GM18507 (cell line): ENCODE measurements around the gene TVP23A.
"Not testable (repeated sequence)": the region's sequence is repeated elsewhere in the genome, so short reads cannot be mapped to it uniquely, and the experiment has no call there.

Experiments used
- DNase-seq: peaks from one replicate; pipeline ENCODE4 v3.0.0; 2011; ENCODE audit warnings: low read depth; ENCODE audit not compliant: insufficient read length; ENCODE audit errors: extremely low spot score
- FAIRE-seq: peaks from 2 replicates; lab custom pipeline; 2011; peaks lifted over from hg19 to GRCh38; lab: Jason Lieb, UNC

Gene TVP23A

DNA sequence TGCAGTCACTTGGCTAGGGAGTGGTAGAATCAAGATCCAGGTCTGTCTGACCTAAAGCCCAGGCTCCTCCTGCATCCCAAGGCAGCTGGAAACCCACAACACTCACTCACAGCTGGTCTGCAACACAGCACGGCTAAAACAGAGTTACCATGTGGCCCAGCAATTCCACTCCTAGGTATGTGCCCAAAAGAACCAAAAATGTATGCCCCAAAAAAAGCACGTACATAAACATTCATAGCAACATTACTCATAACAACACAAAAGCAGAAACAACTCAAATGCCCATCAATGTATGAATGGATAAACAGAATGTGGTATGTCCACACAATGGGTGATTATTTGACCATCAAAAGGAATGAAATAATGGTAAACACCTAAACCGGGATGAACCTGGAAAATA lies 8.9 kb downstream of the TVP23A start:
- DNase-seq, result no peak
- no peak for FAIRE-seq

DNA sequence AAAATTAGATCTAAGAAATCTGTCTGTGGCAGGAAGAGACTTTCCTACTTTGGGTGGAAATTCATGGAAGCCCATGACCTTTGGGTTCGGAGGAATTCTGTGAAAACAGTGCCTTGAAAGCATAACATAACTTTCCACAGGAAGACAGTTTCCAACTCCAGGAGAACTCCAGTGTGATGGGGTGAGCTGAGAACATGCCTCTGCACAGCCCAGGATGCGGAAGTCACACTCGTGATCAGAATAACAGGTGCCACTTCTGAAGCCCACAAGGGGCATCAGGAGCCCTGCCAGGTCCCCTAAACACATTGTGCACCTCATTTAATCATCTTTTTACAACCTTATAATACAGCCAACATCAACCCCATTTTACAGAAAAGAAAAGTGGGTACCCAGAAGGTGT lies 9.7 kb downstream of the TVP23A start:
- FAIRE-seq (no peak), DNase-seq (no peak)

DNA sequence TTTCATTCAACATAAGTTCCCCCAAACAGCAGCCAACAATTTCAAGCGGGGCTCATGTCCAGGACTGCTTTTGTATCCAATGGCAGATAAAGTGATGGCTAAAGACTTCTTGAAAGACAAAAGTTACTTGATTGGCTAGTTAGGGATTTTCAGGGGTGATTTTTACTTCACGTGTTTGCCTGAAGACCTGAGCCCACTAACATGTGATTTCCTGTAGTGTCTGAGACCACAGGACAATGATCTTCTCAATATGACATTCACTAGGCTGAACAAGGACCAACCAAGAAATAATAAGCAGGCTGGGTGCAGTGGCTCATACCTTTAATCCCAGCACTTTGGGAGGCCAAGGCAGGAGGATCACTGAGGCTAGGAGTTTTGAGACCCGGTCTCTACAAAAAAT lies 10.4 kb downstream of the TVP23A start:
- FAIRE-seq (no peak), DNase-seq (no peak)

DNA sequence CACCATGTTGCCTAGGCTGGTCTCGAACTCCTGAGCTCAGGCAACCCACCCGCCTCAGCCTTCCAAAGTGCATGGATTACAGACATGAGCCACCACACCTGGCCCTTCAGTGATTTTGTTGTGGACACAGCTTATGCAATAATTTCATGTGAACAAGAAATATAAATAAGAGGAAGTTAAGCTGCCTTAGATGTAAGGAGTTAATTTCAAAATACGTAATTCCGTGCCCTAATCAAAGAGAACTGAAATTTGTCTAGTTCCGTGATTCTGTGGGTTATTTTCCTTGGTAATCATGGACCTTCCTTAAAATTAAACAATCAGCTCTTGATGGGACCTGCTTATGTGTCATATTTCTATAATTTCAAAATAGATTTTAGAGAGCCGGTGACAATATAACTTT lies 11.9 kb downstream of the TVP23A start:
- DNase-seq (no peak), FAIRE-seq (no peak)

DNA sequence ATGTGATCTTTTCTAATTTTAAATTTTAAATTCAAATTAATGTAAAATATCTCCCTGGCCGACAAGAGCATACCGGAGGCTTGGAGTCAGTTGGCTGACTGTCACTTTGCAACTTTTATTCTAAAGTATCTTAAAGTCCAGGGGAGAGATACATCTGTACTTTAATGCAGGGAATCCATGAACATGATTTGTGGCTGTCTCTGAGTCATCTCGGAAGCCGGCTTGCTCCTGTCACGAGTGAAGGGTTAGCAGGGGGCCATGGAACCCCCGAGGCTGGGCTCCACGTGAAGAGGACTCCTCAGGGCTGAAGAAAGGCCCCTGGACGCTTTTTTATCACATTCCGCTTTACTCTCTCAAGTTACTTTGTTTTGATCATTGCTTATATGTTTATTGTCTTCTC lies 13.3 kb downstream of the TVP23A start:
- no peak for DNase-seq
- no peak for FAIRE-seq

DNA sequence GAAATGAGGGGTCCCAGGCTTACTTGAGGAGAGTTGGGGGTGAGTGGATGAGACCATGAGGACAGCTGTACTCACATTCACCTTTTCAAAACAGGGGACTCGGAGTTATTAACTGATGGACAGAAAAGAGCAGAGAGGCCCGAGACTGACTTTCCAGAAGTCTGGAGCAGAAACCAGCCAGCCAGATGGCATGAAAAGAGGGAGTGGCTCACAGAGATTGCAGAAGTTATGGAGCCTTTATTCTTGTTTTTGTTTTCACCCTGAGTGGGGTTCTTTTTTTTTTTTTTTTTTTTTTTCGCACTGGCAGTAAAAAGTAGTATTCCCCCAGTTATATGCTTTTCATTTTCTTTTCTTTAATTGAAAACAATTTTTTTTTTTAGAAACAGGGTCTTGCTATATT lies 18.9 kb downstream of the TVP23A start:
- DNase-seq (no peak), FAIRE-seq (no peak)

DNA sequence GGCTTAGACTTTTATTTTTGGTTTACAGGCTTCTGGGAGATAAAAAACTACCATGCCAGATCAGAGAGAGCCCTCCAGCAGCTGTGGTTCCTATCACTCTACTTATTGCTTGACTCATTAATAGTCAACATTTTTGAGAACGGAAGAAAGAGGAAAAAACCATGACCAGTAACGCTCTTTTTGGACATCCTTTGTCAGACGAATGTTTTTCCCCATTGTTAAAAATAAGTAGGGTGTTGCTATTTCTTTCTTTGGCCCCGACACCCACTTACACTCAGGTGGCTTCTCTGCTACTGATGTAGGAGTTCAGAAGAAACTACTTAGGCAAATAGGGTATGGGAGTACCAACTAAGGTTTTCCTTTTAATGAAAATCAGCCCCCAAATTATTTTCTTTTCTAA lies 27.5 kb downstream of the TVP23A start:
- peak; percentile 77 for FAIRE-seq
- DNase-seq, result no peak

DNA sequence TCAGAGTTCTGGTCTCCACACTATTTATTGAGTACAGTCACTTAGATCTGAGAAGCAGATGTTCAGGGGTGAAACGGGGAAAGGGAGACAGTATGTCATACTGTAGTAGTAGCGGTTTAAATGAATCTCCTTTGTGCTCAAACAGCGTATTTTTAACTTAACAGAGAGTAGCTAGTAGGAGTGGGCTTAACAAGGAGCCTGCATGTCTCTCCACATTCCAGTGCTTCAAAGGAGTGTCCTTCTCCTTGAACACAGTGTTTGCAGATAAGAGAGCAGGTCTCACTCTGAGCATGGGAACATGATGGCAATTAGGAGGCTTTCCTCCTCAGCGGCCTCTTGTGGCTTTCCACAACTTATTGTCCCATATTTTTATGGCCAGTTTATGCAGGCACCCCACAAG lies 30.0 kb downstream of the TVP23A start:
- DNase-seq, FAIRE-seq: not testable (repeated sequence)

DNA sequence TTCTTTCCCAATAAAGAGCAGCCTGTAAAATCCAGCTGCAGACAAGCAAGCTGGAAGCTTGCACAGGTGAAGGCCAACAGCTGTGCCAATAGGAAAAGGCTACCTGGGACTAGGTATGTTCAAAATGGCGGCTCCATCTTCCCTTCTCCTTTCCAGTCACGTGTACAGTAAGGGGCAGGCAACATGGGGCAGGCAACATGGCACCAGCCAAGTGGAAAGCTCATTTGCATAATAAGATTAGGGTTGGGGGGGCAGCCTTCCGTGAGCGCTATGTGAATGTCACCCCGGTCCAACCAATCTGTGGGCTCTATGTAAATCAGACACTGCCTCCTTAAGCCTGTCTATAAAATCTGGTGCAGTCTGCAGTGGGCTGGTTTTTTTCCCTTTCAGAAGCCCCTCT lies 31.3 kb downstream of the TVP23A start:
- FAIRE-seq (peak; percentile 21), DNase-seq (no peak)

DNA sequence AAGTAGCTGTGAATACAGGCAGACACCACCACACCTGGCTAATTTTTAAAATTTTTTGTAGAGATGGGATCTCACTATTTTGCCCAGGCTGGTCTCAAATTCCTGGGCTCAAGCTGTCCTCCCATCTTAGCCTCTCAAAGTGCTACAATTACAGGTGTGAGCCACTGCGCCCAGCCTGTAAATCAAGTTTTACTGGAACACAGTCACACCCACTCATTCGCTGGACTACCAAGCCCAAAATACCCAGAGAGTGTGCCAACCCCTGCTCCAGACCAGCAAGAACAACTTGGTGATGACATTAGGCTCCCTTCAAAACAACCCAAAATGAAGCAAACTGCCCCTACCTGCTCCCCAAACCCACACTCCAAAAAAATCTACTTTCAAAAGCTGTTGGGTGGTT lies 36.0 kb downstream of the TVP23A start:
- no peak for DNase-seq
- FAIRE-seq, result no peak

DNA sequence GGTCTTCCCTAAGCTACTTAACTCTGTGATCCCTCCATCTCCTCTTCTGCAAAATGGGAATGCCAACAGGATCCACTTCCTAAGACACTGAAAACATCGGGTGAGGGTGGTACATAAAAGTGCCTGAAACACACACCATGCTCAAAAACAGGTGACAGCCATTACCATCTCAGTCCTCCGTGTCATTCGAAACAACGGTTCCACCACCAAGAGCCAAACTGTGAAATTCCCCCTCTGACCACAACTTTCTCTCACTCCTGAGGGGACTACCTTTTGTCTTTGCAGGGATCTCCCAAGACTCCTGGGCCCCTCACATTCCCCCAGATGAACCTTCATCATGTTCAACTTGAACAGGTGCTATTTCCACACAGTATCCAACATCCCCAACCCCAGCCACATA lies 38.0 kb downstream of the TVP23A start:
- FAIRE-seq, result peak; percentile 58

DNA sequence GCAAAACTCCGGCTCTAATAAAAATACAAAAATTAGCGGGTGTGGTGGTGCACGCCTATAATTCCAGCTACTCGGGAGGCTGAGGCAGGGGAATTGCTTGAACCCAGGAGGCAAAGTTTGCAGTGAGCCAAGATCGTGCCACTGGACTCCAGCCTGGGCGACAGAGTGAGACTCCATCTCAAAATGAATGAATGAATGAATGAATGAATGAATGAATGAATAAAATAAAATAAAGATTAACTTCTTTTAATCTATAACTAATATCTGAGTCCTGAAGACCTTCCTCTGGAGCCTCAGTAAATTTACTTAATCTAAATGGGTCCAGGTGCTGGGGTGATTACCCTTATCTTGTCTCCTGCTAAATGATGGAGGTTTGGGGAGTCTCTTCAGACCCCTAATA lies 38.7 kb downstream of the TVP23A start:
- FAIRE-seq, result not testable (repeated sequence)

More for the DNA sequence above, 38.0 kb downstream of the TVP23A start:
- no peak for DNase-seq

DNA sequence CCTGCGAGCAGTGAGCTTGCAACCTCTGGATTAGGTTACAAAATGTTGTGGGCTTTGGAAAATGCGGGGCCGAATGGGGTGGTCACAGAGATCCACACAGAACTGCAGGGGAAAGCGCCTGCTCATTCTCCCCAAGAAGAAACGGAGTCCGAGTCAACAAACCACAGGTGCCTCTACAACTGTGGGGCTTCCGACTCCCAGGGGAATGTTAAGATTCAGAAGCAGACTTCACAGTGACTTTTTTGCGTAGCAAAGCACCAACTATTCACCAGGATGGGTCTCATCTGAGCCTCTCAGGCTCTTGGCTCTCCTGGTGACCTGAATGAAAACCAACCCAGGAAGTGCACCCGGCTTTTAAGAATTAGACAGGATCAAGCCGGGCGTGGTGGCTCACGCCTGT lies 41.2 kb downstream of the TVP23A start:
- FAIRE-seq (no peak), DNase-seq (no peak)

More for the DNA sequence above, 38.7 kb downstream of the TVP23A start:
- not testable (repeated sequence) for DNase-seq

DNA sequence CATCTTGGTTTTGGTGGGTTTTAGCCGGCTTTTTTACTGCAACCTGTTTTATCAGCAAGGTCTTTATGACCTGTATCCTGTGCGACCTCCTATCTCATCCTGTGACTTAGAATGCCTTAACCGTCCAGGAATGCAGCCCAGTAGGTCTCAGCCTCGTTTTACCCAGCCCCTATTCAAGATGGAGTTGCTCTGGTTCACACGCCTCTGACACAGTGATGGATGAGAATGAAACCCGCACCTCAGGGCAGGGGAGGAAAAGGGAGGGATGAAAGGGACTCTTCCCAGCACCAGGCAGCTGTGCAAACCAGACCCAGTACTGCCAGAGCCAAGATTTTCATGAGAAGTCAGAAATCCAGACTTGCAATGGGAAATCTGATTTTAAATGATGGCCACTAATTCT lies 41.7 kb downstream of the TVP23A start:
- not testable (repeated sequence) for DNase-seq, FAIRE-seq

DNA sequence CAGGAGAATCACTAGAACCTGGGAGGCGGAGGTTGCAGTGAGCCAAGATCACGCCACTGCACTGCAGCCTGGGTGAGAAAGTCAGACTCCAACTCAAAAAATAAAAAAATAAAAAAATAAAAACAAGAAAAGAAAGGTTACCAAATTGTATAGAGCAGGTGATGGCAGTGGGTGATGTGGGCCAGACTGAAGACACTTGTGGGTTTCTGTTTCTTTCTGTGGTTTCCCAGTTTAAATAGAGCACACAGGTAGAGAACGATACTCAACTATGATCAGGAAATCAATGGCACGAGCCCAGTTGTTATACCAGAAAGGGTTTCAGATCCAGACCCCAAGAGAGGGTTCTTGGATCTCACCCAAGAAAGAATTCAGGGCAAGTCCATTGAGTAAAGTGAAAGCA lies 42.3 kb downstream of the TVP23A start:
- FAIRE-seq (peak; percentile 76), DNase-seq (peak; percentile 50)

DNA sequence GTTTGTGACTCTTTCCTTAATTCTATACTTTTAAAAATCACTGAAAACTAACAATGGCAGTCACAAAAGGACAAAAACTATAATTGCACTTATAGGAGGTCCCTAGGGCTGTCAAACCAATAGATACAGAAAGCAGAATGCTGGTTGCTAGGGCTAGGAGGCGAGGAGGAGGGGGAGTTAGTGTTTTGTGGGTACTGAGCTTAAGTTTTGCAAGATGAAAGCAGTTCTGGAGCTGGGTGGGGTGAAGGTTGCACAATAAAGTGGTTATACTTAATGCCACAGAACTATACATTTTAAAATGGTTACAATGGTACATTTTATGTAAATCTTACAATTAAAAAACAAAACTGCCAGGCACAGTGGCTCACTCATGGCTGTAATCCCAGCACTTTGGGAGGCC lies 47.7 kb downstream of the TVP23A start:
- no peak for FAIRE-seq
- DNase-seq, result no peak

DNA sequence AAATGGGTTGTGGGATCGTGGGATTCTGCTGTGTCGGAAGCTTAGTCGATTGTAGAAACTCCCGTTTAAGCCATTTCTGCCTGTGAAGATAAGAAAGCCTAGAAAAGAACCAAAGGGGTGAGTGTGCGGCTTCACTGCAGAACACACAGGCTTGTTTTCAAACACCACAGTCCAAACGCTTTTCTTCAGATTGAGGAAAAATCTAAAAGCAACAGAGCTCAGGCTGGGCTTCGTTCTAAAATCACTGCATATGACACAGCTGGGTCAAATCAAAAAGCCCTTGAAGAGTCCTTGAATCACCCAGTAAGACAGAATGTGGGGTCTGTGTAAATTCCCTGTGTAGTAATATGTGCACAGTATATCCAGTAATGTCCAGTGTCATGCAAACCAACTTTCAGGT lies 49.2 kb downstream of the TVP23A start:
- no peak for FAIRE-seq
- no peak for DNase-seq

DNA sequence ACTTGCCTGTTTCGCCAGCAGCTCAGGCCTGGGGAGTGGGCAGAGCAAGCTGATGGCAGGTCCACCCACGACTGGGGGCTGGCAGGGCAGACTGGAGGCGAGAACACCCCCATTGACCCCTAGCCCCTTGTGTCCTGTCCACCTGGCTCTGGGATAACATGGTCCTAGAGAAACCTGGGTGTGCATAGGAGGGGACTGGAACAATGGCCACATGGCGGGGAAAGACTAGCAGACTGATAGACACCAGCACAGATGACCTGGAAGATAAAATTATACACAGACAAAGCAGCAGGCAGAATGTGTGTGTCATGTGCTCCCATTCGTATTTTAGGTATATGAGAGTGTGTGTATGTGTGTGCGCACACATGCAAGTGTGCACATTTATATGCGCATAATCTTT lies 51.5 kb downstream of the TVP23A start:
- FAIRE-seq (no peak), DNase-seq (no peak)

DNA sequence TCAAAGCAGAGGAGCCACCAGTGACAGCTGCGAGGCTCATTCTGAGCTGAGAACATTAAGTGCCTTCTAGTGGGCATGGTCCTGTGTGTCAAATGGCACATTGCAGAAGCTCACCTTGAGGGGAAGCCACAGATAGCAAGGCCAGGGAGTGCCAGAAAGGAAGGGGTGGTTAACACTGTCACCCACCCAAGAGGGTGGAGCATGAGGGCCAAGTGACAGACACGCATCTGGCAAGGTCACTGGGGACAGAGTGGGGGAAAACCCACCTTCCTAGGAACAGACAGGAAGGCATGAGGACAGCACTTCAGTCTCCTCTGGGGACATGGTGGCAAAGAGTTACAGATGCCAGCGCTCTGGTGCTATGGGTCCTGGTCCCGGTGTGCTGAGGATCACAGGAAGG lies 52.8 kb downstream of the TVP23A start:
- DNase-seq (peak; percentile 29), FAIRE-seq (peak; percentile 93)

DNA sequence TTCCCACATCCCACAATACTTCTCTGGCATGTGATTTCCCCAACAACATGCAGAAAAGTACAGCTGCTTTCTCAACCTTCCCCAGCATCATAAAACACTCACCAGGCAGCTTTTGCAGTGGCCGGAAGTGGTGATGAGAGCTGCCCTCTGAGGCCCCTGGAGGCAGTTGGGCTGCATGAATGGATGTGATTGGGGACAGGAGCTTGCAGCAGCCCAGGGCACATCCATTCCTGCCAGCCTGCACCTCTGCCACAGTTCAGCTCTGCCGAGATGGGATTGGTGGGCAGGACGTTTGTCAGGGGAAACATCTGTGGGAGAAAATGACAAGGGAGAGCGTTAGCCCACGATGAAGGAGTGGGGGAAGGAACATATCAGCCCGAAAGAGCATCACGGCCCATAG lies 55.1 kb downstream of the TVP23A start:
- DNase-seq (no peak), FAIRE-seq (no peak)

DNA sequence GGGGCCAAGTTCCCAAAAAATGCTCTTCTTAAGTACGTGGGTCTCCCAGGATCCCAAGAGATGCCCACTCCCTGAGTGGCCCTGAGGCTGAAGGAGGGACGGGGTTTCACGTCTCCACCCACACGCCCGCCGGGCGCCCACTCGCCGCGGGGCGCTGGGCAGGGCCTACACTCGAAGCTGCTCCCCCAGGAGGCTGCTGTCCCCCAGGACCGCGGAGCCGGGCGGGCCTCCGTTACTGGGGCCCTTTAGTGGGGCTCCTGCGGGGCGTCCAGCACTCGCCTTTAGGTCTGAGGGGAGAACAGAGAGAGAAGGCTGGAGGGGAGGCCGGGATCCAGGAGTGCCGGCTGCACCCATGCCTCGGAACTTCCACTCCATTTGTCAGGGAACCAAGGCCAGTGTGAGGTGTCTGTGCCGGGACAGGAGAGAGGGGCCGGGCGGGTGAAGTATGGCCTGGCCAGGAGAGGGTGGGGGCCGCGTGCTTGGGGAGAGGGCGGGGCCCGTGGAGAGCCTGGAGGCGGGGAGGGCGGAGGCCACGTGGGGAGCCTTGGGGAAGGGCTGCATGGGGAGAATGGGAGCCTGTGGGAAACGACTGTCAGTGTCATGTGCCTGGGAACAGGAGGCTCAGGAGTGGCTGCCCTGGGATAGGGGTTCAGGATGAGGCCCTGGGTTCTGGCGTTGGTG lies 56.1 kb downstream of the TVP23A start:
- DNase-seq (no peak), FAIRE-seq (no peak)

DNA sequence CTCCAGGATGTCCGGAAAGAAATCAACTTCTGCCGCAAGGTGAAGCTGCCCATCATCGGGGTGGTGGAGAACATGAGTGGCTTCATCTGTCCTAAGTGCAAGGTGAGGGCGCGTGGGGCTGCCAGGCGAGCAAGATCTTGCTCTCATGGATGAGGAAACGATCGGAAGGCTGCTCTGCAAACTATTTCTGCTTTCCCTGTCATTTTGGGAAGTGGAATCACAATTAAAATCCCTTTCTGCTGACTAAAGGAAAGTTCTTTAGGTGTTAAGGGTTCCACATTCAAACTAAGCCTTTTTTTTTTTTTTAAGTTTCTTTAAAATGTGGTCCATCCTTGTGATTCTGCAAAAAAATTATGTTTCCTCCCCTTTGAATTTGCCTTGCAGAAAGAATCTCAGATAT lies 57.2 kb downstream of the TVP23A start:
- FAIRE-seq (no peak), DNase-seq (no peak)
